GM19467 (cell line): Measurements from ENCODE around the gene MRPS34.
"Not testable (repeated sequence)": the region's sequence is repeated elsewhere in the genome, so short reads cannot be mapped to it uniquely, and the experiment has no call there.

Experiments
- ATAC-seq: cut with Tn5 transposase; IDR thresholded peaks from one replicate; pipeline ENCODE4 v1.9.1; 2021; ENCODE audit warnings: mild to moderate bottlenecking, moderate library complexity; ENCODE audit not compliant: unreplicated experiment

MRPS34 gene

GRCh38 chr16:1757714-1758461 lies 15.0 kb downstream of the MRPS34 start:
- ATAC-seq: no peak

- ATAC-seq: no peak
These were observed 18.7 kb downstream of the MRPS34 start for GRCh38 chr16:1754204-1754603.

GRCh38 chr16:1752853-1753252 lies 20.1 kb downstream of the MRPS34 start:
- no peak for ATAC-seq

- ATAC-seq: no peak
These were observed 21.0 kb downstream of the MRPS34 start for GRCh38 chr16:1751946-1752345.

DNA sequence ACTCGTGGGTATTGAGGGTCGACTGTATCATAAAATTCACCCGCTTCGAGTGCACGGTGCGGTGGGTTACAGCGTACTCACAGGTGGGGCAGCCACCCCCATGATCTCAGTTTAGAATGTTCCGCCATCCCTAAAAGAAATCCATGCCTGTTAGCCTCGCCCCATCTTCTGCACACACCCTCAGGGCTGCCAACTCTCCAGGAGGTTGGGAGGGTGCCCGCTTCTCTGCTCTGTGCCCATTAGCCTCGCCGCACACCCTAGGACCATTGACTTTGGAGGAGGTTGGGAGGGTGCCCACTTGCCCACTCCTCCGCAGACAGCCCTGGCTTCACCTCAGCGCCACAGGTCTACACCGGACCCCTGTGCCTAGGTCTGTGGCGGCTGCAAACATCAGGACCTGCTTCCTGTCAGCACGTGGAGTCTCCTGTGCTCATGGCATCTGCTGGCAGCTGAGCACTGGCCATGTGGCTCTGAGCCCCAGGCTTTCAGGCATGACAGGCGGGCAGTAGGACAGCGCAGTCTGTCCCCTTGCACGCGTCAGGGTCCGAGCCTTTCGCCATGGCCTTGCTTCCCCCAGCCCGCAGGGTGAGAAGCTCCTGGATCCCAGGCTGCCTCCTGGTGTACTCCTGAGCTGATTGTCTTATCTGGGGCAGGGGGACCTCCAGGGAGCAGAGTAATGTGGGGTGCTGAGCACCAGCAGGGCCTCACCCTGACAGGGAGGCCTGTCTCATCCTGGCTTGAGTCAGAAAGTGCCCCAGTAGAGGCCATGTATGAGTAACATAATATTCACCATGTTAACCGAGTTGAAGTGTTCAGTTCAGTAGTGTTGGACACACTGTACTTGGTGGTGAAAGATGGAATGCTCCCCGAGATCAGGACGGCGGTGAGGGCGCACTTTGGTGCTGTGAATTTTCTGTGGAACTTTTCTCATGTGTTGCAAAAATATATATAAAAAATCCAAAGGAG lies 23.5 kb downstream of the MRPS34 start:
- ATAC-seq: no peak

DNA sequence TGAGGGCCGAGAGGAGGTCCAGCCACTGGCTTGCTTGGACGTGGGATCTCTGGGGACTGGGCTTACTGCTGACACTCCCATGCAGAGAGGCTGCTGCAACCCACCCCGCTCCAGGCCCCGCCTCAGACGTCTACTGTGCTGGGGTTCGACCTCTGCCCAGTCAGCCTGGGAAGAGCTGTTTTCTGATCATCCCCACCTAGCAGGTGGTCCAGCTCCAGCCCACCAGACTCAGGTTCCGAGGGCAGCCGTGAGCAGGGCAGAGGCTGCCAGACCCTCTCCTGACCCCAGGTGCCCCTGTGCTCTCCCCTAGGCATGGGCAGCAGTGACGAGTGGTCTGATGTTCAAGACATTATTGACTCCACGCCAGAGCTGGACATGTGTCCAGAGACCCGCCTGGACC lies 25.0 kb downstream of the MRPS34 start:
- ATAC-seq: no peak

GRCh38 chr16:1746693-1747195 lies 26.2 kb downstream of the MRPS34 start:
- ATAC-seq: no peak

GRCh38 chr16:1745900-1746692 lies 26.8 kb downstream of the MRPS34 start:
- no peak for ATAC-seq

DNA sequence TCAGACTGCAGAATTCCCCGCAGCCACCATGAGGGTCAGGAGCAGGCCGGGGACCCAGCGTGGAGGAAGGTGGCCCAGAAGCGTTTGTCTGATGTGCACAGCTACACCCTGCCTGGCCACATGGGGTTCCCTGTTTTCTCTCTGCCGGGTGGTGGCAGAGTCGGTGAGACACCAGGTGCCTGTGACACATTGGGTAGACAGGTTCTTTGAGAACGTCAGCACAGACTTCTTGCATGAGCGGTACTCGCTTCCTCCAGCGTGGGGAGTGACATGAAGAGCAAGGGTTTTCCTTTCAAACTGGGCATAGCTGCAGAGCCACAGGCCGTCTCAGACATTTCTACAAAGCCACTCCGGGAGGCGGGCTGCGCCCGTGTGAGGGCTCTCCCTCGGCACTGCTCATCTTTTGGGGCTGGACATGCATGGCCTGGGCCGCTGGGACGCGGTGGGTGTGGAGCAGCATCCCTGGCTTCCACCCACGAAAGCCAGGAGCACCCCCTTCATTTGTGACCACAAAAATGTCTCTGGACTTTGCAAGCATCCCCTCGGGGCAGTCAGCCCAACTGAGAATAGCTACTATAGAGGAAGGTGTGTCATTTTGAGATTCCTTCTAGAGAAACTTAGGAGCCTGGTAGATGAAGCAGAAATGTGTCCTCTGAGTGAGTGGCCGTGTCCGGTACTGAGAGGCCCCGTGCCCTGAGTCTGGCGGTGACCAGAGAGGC lies 27.6 kb downstream of the MRPS34 start:
- no peak for ATAC-seq

- ATAC-seq: no peak
These were observed 28.5 kb downstream of the MRPS34 start for GRCh38 chr16:1744338-1744840.

GRCh38 chr16:1743376-1744337 lies 29.3 kb downstream of the MRPS34 start:
- no peak for ATAC-seq

DNA sequence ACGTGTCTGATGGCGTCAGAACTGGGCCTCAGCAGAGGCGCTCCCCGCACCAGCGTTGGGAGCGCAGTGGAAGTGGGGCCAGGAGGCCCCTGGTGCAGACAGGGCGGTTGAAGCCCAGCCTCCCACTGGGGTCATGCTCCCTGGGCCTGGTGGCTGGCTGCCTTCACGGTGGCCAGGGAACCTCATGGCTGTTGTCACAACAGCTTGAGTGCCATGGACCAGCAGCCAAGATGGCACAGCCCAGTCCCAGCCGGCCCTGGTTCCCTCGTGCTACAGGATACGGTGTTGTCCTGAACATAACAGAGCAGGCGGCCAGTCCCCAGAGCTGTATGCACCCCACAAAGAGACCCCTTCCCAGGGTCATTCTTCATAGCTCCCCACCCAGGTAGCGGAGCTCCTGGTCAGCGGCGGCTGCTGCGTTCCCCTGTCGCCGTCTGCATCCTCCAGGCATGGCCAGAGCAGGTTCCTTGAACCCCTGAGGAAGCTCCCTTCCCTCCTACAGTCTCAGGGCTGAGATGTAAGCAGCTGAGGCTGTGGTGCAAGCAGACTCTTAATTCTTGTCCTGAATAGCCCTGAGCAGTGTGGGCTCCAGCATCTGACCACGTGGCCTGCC lies 31.3 kb downstream of the MRPS34 start:
- no peak for ATAC-seq

- no peak for ATAC-seq
These were observed 32.0 kb downstream of the MRPS34 start for GRCh38 chr16:1740781-1741490.

- no peak for ATAC-seq
These were observed 32.7 kb downstream of the MRPS34 start for GRCh38 chr16:1740234-1740633.

GRCh38 chr16:1734816-1735215 lies 38.1 kb downstream of the MRPS34 start:
- ATAC-seq: no peak

DNA sequence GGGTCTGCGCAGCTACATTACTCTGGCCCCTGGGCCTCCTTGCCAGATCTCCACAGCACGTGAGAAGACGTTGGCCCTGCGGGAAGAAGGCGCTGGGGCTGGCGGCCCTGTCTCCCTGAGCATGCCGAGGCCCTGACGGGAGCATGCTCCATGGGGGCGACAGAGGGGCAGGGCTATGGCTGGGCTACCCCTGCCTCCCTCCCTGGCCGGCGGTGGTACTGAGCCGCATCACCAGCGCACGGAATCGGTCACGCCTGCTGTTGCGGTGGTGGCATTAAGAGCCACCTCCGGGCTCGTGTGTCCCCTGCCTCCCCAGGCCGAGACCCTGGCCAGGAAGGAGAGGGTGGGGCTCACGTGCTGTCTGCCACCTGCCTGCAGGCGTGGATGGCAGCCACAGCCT lies 38.8 kb downstream of the MRPS34 start:
- ATAC-seq: no peak

DNA sequence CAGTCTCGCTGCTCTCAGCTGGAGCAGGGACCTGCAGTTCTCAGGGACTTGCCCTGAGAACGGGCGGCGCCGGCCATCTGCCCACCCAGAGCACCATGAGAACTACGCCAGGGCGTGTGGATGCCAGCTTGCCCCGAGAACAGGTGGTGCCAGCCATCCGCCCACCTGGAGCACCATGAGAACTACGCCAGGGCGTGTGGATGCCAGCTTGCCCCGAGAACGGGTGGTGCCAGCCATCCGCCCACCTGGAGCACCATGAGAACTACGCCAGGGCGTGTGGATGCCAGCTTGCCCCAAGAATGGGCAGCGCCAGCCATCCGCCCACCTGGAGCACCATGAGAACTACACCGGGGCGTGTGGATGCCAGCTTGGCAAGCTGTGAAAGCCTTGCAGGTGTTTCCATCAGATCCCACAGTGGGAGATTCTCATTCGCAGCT lies 40.4 kb downstream of the MRPS34 start:
- ATAC-seq: not testable (repeated sequence)

DNA sequence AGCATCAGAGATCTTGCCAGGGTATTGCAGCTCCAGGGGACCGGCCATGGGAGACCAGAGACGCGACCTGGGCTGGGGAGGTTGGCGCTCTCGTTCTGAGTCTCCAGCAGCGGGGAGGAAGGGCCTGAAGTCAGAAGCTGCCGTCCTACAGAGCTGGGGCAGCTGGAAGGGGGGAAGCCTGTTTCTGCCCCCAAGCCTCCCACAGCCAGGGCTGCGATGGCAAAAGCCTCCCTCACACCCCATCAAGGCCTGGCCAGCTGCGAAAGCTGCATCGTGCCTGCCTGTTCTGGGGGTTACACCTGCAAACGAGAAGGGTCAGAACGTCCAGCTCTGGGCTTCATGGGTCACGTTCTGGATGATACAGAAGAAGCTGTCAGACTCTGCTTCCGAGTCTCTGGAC lies 40.9 kb downstream of the MRPS34 start:
- ATAC-seq: no peak
